HG03064 (cell line): Measurements from ENCODE around the gene SESN1.

Source experiments
- ATAC-seq: cut with Tn5 transposase; IDR thresholded peaks from one replicate; pipeline ENCODE4 v1.9.1; 2021; ENCODE audit warnings: low read depth; ENCODE audit not compliant: unreplicated experiment

Gene SESN1

DNA sequence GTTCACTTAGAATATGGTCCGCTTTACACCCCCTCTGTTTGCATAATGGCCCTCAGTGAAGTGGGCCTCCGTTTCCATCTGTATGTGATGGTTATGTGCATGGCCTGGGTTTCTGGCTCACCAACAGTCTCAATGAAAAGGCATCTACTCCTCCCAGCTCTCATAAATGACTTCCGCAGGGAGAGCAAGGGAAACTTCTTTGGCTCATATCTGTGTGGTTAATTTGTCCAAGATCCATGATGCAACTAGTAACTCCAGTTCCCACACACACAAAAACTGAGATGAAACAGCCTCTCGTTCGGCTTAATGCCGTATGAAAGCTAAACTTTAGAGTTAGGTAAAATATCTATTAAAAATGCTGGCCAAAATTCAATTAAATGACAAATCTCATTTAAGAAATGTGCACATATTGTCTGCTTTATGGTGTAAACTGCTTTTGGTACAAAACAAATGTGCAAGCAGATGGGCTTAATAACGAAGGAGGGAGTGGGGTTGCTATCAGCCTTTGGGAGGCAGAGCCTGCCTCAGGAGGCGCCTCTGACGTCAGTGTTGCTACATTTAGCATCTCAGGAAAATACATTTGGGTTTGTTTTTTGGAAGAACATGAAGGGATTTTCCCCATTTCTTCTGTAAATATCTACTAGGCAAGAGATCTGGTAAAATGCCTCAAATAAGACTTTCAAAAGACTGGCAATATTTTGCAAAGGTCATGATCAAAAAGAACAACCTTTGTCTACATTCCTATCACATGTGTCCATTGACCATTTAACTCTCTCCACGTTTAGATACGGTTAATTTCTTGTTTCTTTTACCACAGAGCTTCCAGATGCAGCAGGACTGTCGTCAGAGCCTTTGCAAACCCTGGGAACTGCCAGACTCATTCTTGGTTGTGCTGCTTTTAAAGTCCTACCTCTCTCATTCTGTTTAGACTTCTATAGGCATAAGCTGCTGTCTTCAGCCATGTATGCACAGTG, 149.7 kb downstream of the SESN1 start:
- no peak for ATAC-seq

DNA sequence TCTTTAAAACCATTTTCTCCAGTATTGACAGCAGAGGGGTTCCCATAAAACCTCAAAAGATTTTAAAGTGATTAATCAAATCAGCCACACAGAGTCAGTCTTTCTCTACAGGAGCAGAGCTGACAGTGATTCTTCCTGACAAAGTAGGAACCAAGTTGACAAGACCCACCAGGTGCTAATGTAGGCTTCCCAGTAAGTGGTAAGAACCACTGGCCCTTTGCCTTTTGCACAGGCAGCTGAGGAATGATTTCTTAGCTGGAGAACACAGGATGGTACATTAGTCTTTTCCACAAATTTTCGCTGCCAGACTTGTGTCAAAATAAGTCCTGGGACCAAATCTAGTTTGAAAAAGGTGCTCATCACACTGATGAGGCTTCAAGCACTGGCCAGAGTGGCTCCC, 150.6 kb downstream of the SESN1 start:
- ATAC-seq: no peak

DNA sequence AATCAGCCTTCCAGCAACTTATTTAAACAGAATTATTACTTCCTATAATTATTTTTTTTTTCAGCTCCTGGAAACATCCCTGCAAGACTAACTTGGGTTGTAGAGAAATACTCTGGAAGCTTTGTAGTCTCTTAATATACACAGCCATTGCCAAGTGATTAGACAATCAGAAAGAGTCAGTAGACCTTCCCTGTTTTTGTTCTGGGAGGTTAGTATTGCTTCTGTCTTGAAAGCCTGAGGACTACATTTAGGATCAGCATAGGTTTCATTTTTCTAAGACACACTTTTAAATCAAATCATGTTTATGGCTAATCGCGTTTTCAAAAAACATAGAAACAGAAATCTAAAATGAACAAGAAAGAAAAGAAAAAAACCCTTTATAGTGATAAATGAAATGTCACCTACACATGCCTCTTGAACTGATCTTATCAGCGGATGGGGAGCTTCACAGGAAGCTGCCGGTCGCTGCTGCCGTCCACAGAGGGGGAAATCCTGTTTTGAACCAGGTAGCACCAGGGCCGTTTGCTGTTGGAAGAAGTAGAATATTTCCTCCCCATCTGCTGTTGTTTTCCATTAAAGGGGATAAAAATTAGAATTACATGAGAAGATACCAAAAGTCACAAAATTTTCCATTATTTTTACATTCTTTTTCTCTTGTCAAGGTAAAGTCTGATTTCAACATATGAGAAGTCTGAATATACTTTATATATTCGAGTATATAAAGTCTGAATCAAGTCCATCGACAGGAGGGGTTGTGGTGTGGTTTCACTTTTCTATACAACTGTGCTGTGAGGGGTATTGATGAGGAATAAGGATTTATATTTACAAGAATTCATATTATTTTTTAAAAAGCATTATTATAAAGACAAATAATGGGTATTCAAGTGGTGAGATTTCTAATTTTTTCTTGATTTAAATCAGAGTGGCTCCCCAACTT, 151.8 kb downstream of the SESN1 start:
- no peak for ATAC-seq

DNA sequence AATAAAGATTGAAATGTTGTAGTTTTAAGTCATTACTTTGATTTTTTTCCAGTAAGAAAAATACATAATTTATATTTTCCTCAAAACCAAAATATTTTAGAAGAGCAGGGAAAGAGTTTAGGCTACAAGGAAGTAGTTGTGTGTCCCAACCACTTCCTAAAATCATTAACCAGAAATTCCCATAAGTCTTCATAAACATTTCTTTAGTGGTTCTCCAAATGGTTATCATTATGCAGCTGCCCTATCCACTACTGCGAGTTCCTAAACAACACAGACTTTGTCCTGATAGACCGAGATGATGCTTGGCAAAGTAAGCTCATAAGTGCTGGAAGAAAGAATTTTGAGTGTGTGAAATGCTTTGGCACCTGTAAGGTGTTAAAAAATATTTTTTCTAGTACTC, 152.8 kb downstream of the SESN1 start:
- ATAC-seq: no peak

DNA sequence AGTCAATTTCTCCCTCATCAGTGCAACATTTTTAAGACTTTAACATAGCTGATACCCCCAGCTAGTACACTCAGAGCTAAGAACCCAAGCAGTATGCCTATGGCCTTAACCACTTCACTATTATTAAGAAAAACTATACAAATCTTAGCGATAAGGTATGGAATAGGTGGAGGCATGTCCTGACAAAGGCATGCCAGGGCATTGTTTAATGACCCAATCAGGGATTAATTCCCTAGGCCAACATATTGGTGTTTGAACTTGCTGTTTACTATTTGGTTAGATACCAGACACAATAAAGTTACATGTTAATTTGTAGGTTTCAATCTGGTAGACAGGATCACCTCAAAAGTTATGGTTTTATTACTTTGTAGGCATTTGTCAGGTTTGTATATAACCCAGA, 153.4 kb downstream of the SESN1 start:
- no peak for ATAC-seq

DNA sequence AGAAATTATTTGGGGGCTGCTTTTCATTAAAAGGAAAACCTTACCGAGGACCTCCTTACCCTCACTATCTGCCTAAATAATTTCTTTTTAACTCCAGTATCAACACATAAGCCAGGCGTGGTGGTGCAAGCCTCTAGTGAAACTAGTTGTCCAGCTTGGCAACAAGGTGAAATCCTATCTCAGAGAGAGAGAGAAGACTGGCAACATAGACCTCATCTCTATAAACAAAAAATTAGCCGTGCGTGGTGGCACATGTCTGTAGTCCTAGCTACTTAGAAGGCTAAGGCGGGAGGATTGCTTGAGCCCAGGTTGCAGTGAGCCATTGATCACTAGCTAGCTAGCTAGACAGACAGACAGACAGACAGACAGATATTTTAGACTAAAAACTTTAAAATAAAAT, 153.9 kb downstream of the SESN1 start:
- no peak for ATAC-seq

DNA sequence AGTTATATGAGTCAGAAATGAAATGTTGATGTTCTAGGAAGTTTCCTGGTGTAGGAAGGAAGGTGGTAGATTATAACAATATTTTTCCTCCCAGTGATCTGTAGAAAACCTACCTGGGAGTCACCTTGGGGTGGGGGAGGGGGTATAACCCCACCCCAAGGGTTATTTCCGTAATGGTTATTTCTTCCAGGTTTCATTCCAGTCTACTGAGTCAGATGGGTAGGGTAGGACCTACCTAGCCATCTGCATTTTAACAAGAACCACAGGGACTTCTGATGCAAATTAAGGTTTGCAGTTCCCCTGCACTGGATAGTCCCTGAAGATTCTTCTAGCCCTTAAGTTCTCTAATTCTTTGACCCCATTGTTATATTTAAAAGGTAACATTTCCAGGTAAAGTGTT, 157.5 kb downstream of the SESN1 start:
- ATAC-seq: no peak
